Choroid plexus epithelial cell (primary cell): ENCODE data around the gene UNC5A.

Source experiments
- DNase-seq: peaks from one replicate; pipeline ENCODE4 v3.0.0-alpha.2; 2010; ENCODE audit warnings: low read depth
- H3K4me3 ChIP-seq: 2 replicates; pipeline ENCODE4 v1.5.1; 2011; ENCODE audit warnings: low read depth, mild to moderate bottlenecking, control low read depth, low read length, moderate library complexity
- TF ChIP-seq, protein P1 (sequence below): conservative IDR thresholded peaks from 2 replicates; pipeline ENCODE4 v1.5.1; 2011; ENCODE audit warnings: low read depth, mild to moderate bottlenecking, control low read depth, inconsistent platforms, low read length, moderate library complexity

Gene UNC5A

DNA sequence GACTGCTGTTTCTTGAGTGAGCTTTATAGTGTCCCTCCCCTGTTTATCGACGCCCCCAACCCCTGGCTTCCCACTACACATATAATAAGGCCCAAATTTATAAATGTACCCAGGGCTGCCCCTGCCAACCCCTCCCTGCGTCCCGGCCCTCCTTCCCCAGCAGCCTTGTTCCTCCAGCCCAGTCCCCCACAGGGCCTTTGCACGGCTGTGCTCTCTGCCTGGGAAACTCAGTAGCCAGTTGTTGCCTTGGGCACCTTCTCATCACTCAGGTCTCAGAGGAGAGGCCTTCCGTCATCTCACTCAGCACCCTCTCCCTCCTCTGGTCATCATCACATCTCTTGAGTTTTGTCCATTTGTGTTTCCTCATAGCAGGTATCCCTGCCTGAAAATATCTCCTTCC lies 15.8 kb upstream of the UNC5A start:
- TF ChIP-seq, protein P1, sequence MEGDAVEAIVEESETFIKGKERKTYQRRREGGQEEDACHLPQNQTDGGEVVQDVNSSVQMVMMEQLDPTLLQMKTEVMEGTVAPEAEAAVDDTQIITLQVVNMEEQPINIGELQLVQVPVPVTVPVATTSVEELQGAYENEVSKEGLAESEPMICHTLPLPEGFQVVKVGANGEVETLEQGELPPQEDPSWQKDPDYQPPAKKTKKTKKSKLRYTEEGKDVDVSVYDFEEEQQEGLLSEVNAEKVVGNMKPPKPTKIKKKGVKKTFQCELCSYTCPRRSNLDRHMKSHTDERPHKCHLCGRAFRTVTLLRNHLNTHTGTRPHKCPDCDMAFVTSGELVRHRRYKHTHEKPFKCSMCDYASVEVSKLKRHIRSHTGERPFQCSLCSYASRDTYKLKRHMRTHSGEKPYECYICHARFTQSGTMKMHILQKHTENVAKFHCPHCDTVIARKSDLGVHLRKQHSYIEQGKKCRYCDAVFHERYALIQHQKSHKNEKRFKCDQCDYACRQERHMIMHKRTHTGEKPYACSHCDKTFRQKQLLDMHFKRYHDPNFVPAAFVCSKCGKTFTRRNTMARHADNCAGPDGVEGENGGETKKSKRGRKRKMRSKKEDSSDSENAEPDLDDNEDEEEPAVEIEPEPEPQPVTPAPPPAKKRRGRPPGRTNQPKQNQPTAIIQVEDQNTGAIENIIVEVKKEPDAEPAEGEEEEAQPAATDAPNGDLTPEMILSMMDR, result no peak
- no peak overlapping the region for H3K4me3 ChIP-seq

DNA sequence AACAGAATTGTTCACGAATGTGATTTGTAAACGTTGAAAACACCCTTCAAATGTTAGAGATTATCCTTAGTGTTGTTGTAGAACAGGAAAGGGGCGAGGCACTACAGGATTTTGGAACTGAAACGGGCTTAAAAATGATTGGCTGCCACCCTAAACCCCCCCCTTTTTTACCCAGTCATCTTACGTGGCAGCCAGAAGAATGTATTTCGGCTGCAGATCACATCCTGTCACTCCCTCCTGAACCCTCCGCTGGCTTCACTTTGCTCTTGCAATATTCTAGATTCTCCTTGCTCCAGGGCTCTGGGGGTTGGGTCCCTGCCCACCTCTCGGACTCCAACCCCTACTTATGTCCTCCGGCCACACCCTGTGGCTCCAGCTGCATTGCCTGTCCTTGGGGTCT lies 13.9 kb upstream of the UNC5A start:
- H3K4me3 ChIP-seq, result no peak overlapping the region
- TF ChIP-seq, protein P1, result no peak
- no peak for DNase-seq

More for the DNA sequence above, 15.8 kb upstream of the UNC5A start:
- no peak for DNase-seq

DNA sequence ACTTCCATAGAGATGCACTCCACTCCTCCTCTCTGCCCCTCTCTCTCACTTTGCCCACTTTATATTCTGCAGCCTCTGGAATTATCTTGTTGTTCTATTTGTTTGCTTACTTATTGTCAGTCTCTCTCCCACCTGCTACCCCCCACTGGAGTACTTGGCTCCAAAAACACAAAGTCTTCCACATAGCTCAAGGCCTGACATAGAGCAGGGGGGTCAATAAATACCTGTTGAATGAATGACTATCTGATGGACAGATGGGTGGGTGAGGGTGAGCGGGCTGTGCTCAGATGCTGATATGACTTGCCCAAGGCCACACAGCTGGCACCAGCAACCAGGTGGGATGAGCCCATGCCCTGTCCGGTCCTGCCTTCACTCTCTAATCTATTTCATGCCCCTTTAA lies 13.4 kb upstream of the UNC5A start:
- no peak for DNase-seq
- H3K4me3 ChIP-seq, result no peak overlapping the region
- TF ChIP-seq, protein P1, result no peak

DNA sequence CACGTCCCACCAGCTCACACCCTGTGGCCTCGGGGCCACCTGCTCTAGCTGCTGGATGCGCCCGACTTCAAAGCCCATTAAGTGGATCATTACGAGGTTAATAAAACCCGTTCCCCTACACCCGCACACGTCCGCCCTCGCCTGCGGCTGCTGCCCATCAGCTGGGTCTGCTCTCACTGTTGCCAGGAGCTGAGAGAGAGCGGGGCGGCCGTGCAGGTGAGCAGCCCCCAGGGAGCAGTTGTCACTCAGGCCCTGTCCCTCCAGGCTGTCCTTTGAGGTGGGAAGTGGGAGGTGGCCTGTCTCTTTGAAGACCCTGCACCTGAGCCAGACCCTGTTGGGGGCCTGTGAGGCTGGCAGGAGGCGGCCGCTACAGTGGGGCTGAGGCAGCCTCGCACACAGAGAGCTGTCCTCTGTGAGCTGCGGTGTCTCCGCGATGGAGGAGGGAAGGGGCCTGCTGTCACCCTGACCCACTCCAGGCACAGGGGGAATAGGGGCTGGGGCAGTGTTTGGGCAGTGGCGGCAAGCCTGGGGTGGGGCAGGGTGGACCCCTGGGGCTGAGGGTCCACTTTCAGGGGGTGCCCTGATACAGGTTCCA lies 12.8 kb upstream of the UNC5A start:
- H3K4me3 ChIP-seq, result no peak overlapping the region
- TF ChIP-seq, protein P1, result no peak
- DNase-seq, result no peak

DNA sequence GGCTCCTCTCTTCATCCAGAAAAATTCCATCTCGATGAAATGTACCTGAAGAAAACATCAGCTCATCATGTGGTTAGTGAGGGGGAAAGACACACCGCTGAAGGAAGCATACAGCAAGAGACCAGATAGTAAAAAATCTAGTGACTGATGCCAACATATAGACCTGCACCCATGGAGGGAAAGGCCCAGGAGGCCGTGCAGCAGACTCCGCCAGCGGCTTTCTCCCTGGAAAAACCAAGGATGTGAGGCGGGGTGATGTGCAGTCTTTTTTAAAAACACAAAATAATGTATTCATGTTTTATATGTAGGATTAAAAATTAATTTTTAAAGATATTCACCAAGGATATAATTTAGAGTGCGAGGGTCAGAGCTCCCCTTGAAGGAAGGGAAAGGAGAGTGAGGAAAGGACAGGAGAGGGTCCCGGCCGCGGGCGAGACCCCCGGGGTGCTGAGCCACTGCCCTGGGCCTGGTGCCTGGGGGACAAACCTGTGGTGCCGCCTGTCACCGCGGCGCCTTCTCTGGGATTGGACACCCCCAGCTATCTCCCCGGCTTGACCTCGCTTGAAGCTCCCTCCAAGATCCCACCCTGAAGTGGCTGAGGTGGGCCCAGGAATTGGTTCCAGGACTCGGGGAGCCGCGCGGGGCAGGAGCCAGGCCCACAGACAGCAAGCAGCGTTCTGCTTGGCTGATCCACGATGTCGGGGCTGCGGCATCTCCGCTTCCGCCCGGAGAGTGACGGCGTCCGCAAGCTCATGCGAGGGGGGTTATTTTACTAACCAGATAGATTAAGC lies 12.1 kb upstream of the UNC5A start:
- TF ChIP-seq, protein P1, result no peak
- DNase-seq, result no peak

DNA sequence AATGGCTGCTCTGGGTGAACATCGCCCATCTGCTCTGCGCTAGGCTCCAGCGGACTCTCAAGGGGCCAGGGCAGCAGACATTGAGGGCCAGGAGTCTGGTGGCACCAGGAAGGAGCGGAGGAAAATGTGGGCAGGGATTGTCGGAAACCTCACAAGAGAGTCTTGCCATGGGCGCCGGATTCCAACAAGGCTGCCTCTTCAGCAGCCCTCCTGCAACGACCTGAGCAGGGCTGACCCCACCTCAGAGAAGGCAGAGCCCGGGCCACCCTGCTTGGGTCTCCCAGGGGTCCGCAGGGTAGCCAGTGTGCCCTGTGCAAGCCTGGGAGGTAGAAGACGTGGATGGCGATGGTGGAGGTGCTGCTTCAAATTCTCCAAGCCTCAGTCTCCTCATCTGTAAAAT lies 11.4 kb upstream of the UNC5A start:
- no peak overlapping the region for H3K4me3 ChIP-seq
- DNase-seq, result no peak
- TF ChIP-seq, protein P1, result no peak

More for the DNA sequence above, 12.1 kb upstream of the UNC5A start:
- H3K4me3 ChIP-seq, result no peak overlapping the region

DNA sequence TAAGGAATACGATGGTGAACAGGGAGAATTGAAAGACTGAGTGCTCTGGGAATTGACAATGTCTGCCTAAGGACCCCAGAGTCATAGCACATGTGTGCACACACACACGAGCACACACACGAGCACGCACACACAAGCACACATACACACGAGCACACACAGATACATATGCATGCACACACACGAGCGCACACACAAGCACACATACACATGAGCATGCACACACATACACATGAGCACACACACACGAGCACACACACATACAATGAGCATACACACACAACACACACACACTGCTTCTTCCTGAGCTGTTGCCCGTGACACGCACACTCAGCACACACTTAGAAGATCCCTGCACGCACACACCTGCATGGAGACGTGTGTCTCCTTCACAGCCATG lies 10.9 kb upstream of the UNC5A start:
- no peak overlapping the region for H3K4me3 ChIP-seq
- no peak for DNase-seq
- TF ChIP-seq, protein P1, result no peak
